Vagina (tissue), 2 donors: Measurements from ENCODE around the gene DPP6. TPM values are rescaled to one million over a fixed set of nuclear protein-coding genes. Genes with fewer than 3 reads are reported as not detected.

Experiments used
- DNase-seq, 2 donors: peaks; one replicate each; pipeline ENCODE4 v3.0.0-alpha.2; 2017; ENCODE audit errors: extremely low spot score in 2 of 2
- H3K27ac ChIP-seq: fragments of 200-600 bp; sonication (generic); one replicate; pipeline ENCODE4 v1.5.1; 2019
- H3K27me3 ChIP-seq: fragments of 200-600 bp; sonication (generic); one replicate; pipeline ENCODE4 v1.5.1; 2019
- H3K36me3 ChIP-seq, 2 donors: fragments of 200-600 bp; sonication (generic); one replicate each; pipeline ENCODE4 v1.5.1; 2017 to 2019
- H3K4me1 ChIP-seq: fragments of 200-600 bp; sonication (generic); one replicate; pipeline ENCODE4 v1.5.1; 2019
- H3K4me3 ChIP-seq, 2 donors: fragments of 200-600 bp; sonication (generic); 1 replicate in 1 of 2; 2 replicates in 1 of 2; pipeline ENCODE4 v1.5.1; 2016 to 2019
- H3K9me3 ChIP-seq: fragments of 200-600 bp; sonication (generic); one replicate; pipeline ENCODE4 v1.5.1; 2019
- CTCF ChIP-seq, 3 experiments: fragments of 450-650 bp in 2 of 3; fragments of 200-600 bp in 1 of 3; sonication (generic) in 1 of 3; IDR thresholded peaks; one replicate each; pipeline ENCODE4 v1.5.1; 2017 to 2019; ENCODE audit warnings: antibody characterized with exemption in 3 of 3, mild to moderate bottlenecking in 2 of 3, moderate library complexity in 2 of 3
- POLR2A ChIP-seq, 2 donors: fragments of 450-650 bp; IDR thresholded peaks; one replicate each; pipeline ENCODE4 v1.6.1; 2017; ENCODE audit warnings: antibody characterized with exemption in 2 of 2, mild to moderate bottlenecking in 2 of 2, moderate library complexity in 2 of 2
- POLR2AphosphoS5 ChIP-seq, 2 donors: sonication (generic); formaldehyde crosslinking; IDR thresholded peaks; one replicate each; pipeline ENCODE4 v1.9.0; 2017; ENCODE audit warnings: antibody characterized with exemption in 2 of 2, mild to moderate bottlenecking in 2 of 2, low read depth in 1 of 2; ENCODE audit not compliant: insufficient read depth in 1 of 2
- intact Hi-C: fragments of 100-400 bp; cut with DNase I; formaldehyde crosslinking; loops from one replicate; pipeline ENCODE4 v1.15.1; 2023
- total RNA-seq: library from RNA; depleted of rRNA; stranded (reverse); fragments of >200 nt; gene quantifications from one replicate; pipeline ENCODE4 v1.2.3, GENCODE V29; 2016

The DPP6 gene
- total RNA-seq, 1 donor from 2014 or later = 7.9 TPM

GRCh38 chr7:154484406-154484805, 432.2 kb downstream of the DPP6 start:
- peak in 1 of 2 donors; percentile 65 for DNase-seq
- no peak for TF ChIP-seq POLR2AphosphoS5 (IDR thresholded peaks at IDR 0.05; ENCODE audit: insufficient read depth in 1 of 2, low read depth in 1 of 2)
- TF ChIP-seq CTCF (IDR thresholded peaks at IDR 0.05) = no peak
- TF ChIP-seq POLR2A (IDR thresholded peaks at IDR 0.05) = no peak
- no peaks in the 10 kb centered on the region for H3K36me3 ChIP-seq
- H3K4me3 ChIP-seq = no peak overlapping the region
- intact Hi-C loops = no loop called here
- no peaks in the 10 kb centered on the region for H3K27me3 ChIP-seq
- no peak overlapping the region for H3K27ac ChIP-seq
- H3K9me3 ChIP-seq = no peaks in the 10 kb centered on the region
- H3K4me1 ChIP-seq = no peaks in the 10 kb centered on the region

GRCh38 chr7:154484943-154485342, 432.7 kb downstream of the DPP6 start:
- Histone ChIP-seq H3K27ac (no peak overlapping the region), H3K36me3 (no peaks in the 10 kb centered on the region), H3K27me3 (no peaks in the 10 kb centered on the region), H3K4me3 (no peak overlapping the region), H3K9me3 (no peaks in the 10 kb centered on the region), H3K4me1 (no peaks in the 10 kb centered on the region)
- DNase-seq = no peak
- TF ChIP-seq CTCF (IDR thresholded peaks at IDR 0.05) (no peak), POLR2AphosphoS5 (IDR thresholded peaks at IDR 0.05; ENCODE audit: insufficient read depth in 1 of 2, low read depth in 1 of 2) (no peak), POLR2A (IDR thresholded peaks at IDR 0.05) (no peak)
- intact Hi-C loops = no loop called here

- Histone ChIP-seq H3K4me3 (no peak overlapping the region), H3K27ac (no peak overlapping the region), H3K27me3 (no peaks in the 10 kb centered on the region), H3K36me3 (no peaks in the 10 kb centered on the region), H3K9me3 (no peaks in the 10 kb centered on the region), H3K4me1 (no peaks in the 10 kb centered on the region)
- intact Hi-C loops = no loop called here
- TF ChIP-seq POLR2A (IDR thresholded peaks at IDR 0.05) (no peak), POLR2AphosphoS5 (IDR thresholded peaks at IDR 0.05; ENCODE audit: insufficient read depth in 1 of 2, low read depth in 1 of 2) (no peak), CTCF (IDR thresholded peaks at IDR 0.05) (no peak)
- peak in 1 of 2 donors; percentile 3 for DNase-seq
Measured at GRCh38 chr7:154489897-154490296, 437.7 kb downstream of the DPP6 start.

- TF ChIP-seq CTCF (IDR thresholded peaks at IDR 0.05) (no peak), POLR2AphosphoS5 (IDR thresholded peaks at IDR 0.05; ENCODE audit: insufficient read depth in 1 of 2, low read depth in 1 of 2) (no peak), POLR2A (IDR thresholded peaks at IDR 0.05) (no peak)
- no peak for DNase-seq
- no peaks in the 10 kb centered on the region for H3K4me1 ChIP-seq
- no peaks in the 10 kb centered on the region for H3K27me3 ChIP-seq
- H3K27ac ChIP-seq = no peak overlapping the region
- no peak overlapping the region for H3K4me3 ChIP-seq
- H3K36me3 ChIP-seq = no peaks in the 10 kb centered on the region
- intact Hi-C loops = no loop called here
- no peaks in the 10 kb centered on the region for H3K9me3 ChIP-seq
Measured at GRCh38 chr7:154493594-154493993, 441.4 kb downstream of the DPP6 start.

GRCh38 chr7:154497751-154498150, 445.6 kb downstream of the DPP6 start:
- intact Hi-C loops = no loop called here
- no peaks in the 10 kb centered on the region for H3K27me3 ChIP-seq
- H3K27ac ChIP-seq = no peak overlapping the region
- no peak for DNase-seq
- no peaks in the 10 kb centered on the region for H3K4me1 ChIP-seq
- TF ChIP-seq CTCF (IDR thresholded peaks at IDR 0.05) (no peak), POLR2AphosphoS5 (IDR thresholded peaks at IDR 0.05; ENCODE audit: insufficient read depth in 1 of 2, low read depth in 1 of 2) (no peak), POLR2A (IDR thresholded peaks at IDR 0.05) (no peak)
- H3K36me3 ChIP-seq = no peaks in the 10 kb centered on the region
- H3K4me3 ChIP-seq = no peak overlapping the region
- no peaks in the 10 kb centered on the region for H3K9me3 ChIP-seq
